COLO668 (cell line): ENCODE measurements around the gene MED12L.

Source experiments
- DNase-seq: peaks from one replicate; lab custom pipeline; 2025; ENCODE audit not compliant: unreplicated experiment; lab: John Stamatoyannopoulos, UW

The MED12L gene

GRCh38 chr3:151171145-151171757, 85.8 kb downstream of the MED12L start:
- DNase-seq = no peak

DNA sequence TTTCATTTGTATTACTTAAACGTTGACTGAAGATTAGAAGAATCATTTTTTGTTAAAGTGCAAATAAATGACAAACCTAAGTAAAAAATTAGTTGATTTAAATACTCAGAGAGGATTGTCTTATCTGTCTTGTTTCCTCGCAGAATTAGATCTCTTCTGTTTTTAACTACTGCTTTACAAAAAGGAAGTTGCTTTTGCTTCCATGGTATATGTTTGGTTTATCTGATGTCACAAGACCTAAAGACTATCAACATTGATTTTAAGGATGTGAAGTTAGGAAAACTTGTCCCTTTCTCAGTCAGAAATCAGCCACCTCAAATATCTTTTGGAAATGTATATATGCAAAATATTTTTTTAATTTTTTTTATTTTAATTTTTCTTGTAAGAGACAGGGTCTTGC, 88.9 kb downstream of the MED12L start:
- DNase-seq = no peak

DNA sequence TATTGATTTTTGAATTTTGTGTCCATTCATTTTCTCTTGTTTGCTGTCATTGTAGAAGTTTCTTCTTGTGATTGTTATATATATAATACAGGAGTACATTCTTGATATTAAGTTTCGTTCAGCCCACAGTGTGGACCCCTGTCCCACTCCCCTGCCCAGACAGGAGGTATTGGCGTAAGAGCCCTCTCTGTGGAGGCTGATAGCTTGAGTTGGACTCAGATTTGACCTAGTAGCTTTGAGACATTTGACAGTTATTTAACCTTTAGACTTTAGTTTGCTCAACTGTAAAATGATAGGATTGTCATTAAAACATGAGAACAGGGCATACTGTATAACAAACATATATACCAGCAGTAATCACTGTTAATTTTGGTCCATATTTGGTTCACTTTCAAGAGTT, 90.5 kb downstream of the MED12L start:
- DNase-seq = no peak

DNA sequence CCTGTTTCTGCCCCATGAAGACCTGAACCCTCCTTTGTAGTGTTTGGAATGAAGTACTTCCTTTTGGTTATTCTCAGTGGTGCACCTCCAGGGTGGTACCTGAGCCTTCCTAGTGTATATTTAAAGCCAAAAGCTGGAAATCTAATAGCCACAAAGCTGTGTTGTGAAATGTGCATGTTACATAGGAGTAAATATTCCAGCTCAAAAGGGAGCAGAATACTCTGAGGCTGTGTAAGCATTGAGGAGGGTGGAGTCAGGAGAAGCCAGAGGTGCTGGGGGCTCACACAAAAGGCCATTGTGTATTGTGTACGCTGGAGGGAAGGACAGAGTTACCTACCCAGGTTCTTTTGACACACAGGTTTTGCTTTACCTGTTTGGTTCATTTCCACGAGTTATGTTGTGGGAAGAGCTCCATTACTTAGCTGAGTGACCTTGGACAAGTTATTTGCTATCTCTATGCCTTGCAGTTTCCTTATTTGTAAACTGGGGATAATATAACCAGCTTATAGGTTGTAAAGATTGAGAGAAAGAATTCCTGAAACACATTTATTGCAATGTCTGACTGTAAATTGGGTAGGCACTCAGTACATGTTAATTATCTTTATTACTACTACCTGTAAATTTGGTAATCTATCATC, 92.9 kb downstream of the MED12L start:
- no peak for DNase-seq

- no peak for DNase-seq
Observed at GRCh38 chr3:151182349-151183079, 97.0 kb downstream of the MED12L start.

- DNase-seq = no peak
Observed at GRCh38 chr3:151183265-151183671, 97.8 kb downstream of the MED12L start.

GRCh38 chr3:151191095-151191494, 105.6 kb downstream of the MED12L start:
- DNase-seq = no peak

DNA sequence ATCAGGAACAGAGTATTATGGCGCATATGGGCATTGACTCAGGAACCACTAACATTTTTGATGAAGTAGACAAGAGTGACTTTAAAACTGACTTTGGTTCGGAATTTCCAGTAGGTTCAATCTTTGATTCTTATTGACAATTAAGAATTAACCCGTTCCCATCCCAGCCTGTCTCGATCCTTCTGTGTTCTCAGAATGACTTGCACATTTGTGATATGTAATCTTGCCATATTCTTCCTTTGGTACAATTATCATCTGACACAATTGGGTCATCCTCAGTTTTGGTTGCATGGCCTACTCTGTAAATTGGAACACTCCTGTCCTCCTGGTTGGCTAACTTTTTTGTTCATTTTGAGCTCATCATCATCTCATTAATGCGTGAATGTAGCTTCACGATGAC, 107.1 kb downstream of the MED12L start:
- no peak for DNase-seq

DNA sequence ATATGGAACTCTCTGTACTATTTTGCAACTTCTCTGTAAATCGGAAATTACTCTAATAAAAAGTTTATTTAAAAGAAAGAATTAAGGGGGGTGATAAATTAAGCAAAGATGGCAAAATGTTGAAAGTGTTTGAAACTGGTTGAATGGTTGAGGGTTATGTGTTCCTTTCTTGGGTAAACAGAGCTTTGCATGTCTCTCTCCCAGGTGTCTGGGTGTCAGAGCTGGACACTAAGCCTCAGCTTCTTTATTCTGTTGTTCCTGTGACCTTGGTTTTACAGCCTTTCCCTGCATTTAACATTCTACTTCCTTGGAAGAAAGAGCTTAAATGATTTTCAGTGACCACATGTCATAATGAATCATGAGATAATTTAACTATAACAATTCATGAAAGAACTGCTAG, 110.4 kb downstream of the MED12L start:
- DNase-seq = no peak

DNA sequence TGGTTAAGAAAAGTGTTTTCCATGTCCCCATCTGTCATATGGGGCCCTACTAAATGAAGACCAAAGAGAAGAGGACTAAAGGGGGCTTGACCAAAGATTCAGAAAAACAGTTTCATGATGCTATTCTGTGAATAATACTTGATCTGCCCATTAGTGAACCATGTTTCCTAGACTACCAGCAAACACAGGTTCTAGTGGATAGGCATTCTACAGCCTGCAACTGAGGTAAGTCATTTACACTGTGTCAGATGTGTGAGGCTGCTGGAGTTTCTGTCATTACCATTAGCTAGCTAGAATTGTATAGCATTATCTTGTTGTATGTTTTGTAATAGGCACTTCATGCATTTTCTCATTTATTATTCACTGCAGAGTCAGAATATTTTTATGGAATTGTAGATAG, 111.0 kb downstream of the MED12L start:
- DNase-seq = no peak

DNA sequence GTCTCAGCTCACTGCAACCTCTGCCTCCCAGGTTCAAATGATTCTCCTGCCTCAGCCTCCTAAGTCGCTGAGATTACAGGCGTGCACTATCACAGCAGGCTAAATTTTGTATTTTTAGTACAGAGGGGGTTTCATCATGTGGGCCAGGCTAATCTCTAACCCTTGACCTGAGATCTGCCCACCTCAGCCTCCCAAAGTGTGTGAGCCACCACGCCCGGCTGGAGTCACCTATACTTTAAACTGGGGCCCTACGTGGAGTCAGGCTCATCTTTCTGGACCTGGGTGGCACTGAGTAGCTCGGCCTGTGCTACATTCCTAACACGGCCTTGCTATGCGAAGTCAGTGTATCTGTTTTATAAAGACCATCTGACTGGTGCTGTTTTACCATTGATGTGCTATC, 111.8 kb downstream of the MED12L start:
- DNase-seq = no peak

DNA sequence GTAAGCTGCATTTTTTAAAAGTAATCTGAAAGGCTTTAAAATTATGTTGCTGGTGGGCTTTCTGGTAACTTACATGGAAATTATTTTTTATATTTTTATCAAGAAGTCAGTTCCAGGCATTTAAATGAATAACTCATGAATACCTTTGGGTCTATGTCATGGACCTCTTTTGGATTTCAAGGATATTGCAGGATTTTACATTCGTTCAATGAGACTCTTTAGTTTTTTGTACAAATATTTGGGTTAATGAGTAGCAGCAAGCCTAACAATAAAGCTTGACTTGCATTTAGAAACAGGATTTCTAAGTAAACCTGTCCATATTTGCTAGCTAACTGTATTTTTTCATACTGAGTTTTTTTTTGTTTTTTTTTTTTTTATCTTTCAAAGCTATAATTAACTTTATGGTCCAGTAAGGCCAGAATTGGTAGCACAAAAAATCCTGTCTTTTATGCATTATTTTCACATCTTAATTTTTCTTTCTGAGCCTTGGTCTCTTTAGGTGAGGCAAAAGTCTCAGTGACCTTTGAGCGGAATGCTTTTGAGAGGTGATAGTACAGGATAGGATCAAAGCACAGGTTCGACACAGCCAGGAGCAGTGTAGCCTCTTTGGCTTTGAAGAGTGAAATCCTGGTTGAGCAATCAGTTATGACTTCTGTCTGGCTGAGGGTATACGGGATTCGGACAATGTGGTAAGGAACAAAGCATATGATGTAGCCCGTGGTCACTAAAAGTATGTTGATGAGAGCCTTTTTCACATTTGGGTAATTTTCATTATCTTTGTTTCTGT, 112.7 kb downstream of the MED12L start:
- no peak for DNase-seq

GRCh38 chr3:151198849-151199248, 113.4 kb downstream of the MED12L start:
- DNase-seq = no peak

DNA sequence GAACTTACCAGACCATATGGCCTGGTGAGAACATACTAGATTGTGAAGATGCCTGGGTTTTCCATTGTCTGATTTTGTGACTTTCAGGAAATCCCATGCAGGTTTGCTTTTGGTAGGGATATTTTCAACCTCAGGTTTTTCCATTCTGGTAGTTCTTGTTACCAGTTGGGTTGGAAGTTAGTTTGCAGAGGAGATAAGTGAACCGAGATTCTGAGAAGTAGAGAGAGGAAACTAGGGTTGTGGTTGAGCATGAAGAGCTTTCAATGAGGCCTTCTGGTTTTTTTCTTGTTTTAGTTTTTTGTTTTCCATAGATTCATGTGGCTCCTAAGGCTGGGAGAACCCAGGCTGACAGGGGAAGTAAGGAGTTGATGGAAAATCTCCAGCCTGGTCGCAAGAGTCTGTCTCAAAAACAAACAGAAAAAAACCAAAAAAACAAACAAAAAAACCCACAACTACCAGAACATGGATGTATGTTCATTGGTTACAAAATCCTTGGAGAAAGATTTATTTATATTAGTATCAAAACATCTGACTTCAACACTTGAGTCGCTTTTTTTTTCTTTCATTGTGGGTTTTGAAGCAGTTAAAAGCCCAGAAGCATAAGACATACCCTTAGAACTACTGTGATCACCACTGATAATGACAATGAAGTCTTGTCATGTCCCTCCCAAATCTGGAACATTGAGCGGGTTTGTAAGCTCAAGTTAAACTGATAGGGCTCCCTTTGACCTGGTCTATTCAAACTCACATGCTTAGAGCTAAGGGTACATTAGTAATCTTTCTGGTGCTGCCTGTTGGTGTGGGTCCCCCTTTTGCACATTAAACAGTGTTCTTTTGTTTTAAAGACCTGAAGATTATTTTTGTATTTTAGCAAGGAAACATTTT, 114.3 kb downstream of the MED12L start:
- no peak for DNase-seq

DNA sequence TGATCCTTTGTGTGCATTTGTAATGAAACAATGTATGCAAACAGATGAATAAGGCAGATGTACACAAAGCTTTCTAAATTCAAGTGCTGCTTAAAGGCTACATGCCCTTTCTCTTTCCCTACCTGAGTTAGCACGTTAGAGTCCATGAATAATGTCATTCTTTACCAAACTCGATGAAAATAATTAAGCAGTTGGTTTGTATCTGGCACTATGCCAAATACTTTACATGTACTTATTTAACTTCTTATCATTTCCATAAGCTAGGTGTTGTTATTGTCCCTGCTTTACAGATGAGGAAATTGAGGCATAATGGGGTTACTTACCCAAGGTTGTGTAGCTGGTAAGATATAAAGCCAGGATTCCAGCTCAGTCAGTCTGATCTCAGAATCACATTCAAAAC, 115.1 kb downstream of the MED12L start:
- DNase-seq = no peak

GRCh38 chr3:151201051-151201730, 115.7 kb downstream of the MED12L start:
- DNase-seq = no peak

GRCh38 chr3:151203051-151203420, 117.6 kb downstream of the MED12L start, which contains the start of gene GPR171:
GPR171 (minus strand) TSS chr3:151203216; CDS start chr3:151199386, 3,830 bp downstream.
- DNase-seq = no peak

- no peak for DNase-seq
Observed at GRCh38 chr3:151204530-151205402, 119.3 kb downstream of the MED12L start.

GRCh38 chr3:151205482-151205881, 120.0 kb downstream of the MED12L start:
- no peak for DNase-seq
